GM18951 (cell line): ENCODE results near the gene UNC13B.

ENCODE experiments used
- POLR2A ChIP-seq: IDR thresholded peaks from 4 replicates; pipeline ENCODE4 v1.6.1; 2011; ENCODE audit warnings: mild to moderate bottlenecking; ENCODE audit not compliant: insufficient read length, insufficient read depth; ENCODE audit errors: extremely low read depth
- in situ Hi-C: fragments of 300-500 bp; cut with MboI; formaldehyde crosslinking; loops from one replicate; pipeline ENCODE4 v1.12.0; 2022; ENCODE audit warnings: low sequenced_read_pairs, mixed read lengths, inconsistent platforms; ENCODE audit not compliant: unreplicated experiment

The UNC13B gene

GRCh38 chr9:35161713-35162604, at the start of gene UNC13B:
Gene UNC13B (plus strand): TSS chr9:35162009. CDS start chr9:35162284, 275 bp downstream.
- TF ChIP-seq POLR2A: peak; percentile 58
- in situ Hi-C loops: no loop called here

GRCh38 chr9:35112257-35113020, 49.4 kb upstream of the UNC13B start:
- TF ChIP-seq POLR2A: no peak
- in situ Hi-C loops: no loop called here

GRCh38 chr9:35114113-35114839, 47.5 kb upstream of the UNC13B start:
- peak; percentile 23 for TF ChIP-seq POLR2A
- in situ Hi-C loops: no loop called here

GRCh38 chr9:35114840-35115628, 46.8 kb upstream of the UNC13B start:
- in situ Hi-C loops: loop anchor here (5.0 kb wide), 1 partner anchor 362 kb away; no protein-coding TSS in a partner anchor
- TF ChIP-seq POLR2A: no peak

GRCh38 chr9:35115680-35116538, 45.9 kb upstream of the UNC13B start, which contains the start of gene ATOSB:
Gene ATOSB (minus strand): TSS chr9:35115862. CDS start chr9:35108274, 7,588 bp downstream.
- TF ChIP-seq POLR2A: peak; percentile 51
- in situ Hi-C loops: loop anchor here (5.0 kb wide), 1 partner anchor 361 kb away; no protein-coding TSS in a partner anchor

GRCh38 chr9:35116539-35116897, 45.3 kb upstream of the UNC13B start:
- TF ChIP-seq POLR2A: no peak
- in situ Hi-C loops: loop anchor here (5.0 kb wide), 1 partner anchor 361 kb away; no protein-coding TSS in a partner anchor

- no peak for TF ChIP-seq POLR2A
- in situ Hi-C loops: loop anchor here (5.0 kb wide), 1 partner anchor 360 kb away; no protein-coding TSS in a partner anchor
Observed at GRCh38 chr9:35116898-35117551, 44.8 kb upstream of the UNC13B start.

- in situ Hi-C loops: no loop called here
- TF ChIP-seq POLR2A: no peak
Observed at GRCh38 chr9:35134920-35135319, 26.9 kb upstream of the UNC13B start.

- no peak for TF ChIP-seq POLR2A
- in situ Hi-C loops: no loop called here
Observed at GRCh38 chr9:35135988-35136387, 25.8 kb upstream of the UNC13B start.

- in situ Hi-C loops: no loop called here
- TF ChIP-seq POLR2A: no peak
Observed at GRCh38 chr9:35136866-35137265, 24.9 kb upstream of the UNC13B start.

- in situ Hi-C loops: no loop called here
- TF ChIP-seq POLR2A: no peak
Observed at GRCh38 chr9:35140093-35140492, 21.7 kb upstream of the UNC13B start.
